Measurements from ENCODE around the gene SEC24A. TPM values are rescaled to one million over a fixed set of nuclear protein-coding genes. Genes with fewer than 3 reads are reported as not detected.

The SEC24A gene
- 11.0 to 14.8 TPM (median 14.2 TPM) in 5 replicates for total RNA-seq (2022; extraction: Qiagen RNA extraction)

GRCh38 chr5:134648425-134649162, at the start of gene SEC24A:
SEC24A (plus strand) TSS chr5:134648785; CDS start chr5:134649077, 292 bp downstream.

GRCh38 chr5:134738133-134738962, 89.8 kb downstream of the SEC24A start, which contains the start of gene CAMLG:
CAMLG (plus strand) TSS chr5:134738548; CDS start chr5:134738621, 73 bp downstream.

GRCh38 chr5:134758504-134759341, 110.1 kb downstream of the SEC24A start, which contains the start of gene DDX46:
DDX46 (plus strand) TSS chr5:134758779; CDS start chr5:134758939, 160 bp downstream.

Other genes with a start within 250 kb of the SEC24A start
- 36.5 to 43.1 TPM (median 41.6 TPM) in 5 replicates for gene CDKN2AIPNL, start 236.9 kb upstream of the SEC24A start, total RNA-seq (2022; extraction: Qiagen RNA extraction)
- gene JADE2, start 123.1 kb upstream of the SEC24A start, total RNA-seq (2022; extraction: Qiagen RNA extraction) = 32.8 to 38.8 TPM (median 35.9 TPM) in 5 replicates
- gene SAR1B, start 16.0 kb upstream of the SEC24A start, total RNA-seq (2022; extraction: Qiagen RNA extraction) = 42.7 to 65.0 TPM (median 45.7 TPM) in 5 replicates
- gene CAMLG, start 89.8 kb downstream of the SEC24A start, total RNA-seq (2022; extraction: Qiagen RNA extraction) = 22.5 to 29.3 TPM (median 27.4 TPM) in 5 replicates
- 49.9 to 75.8 TPM (median 59.6 TPM) in 5 replicates for gene DDX46, start 110.0 kb downstream of the SEC24A start, total RNA-seq (2022; extraction: Qiagen RNA extraction)
- gene C5orf24, start 197.2 kb downstream of the SEC24A start, total RNA-seq (2022; extraction: Qiagen RNA extraction) = 16.0 to 23.6 TPM (median 22.4 TPM) in 5 replicates
- 46.7 to 52.6 TPM (median 50.4 TPM) in 5 replicates for gene TXNDC15, start 225.6 kb downstream of the SEC24A start, total RNA-seq (2022; extraction: Qiagen RNA extraction)

All from A549 treated with AZD2906 at 1 μM for 4 hours (cell line).